H9 (cell line): ENCODE data around the gene IGF2R. TPM values are rescaled to one million over a fixed set of nuclear protein-coding genes. Genes with fewer than 3 reads are reported as not detected.

Experiments
- DNase-seq: peaks from one replicate; pipeline ENCODE4 v3.0.0-alpha.2; 2017
- H2AFZ ChIP-seq: one replicate; pipeline ENCODE4 v1.6.1; 2013; ENCODE audit warnings: mild to moderate bottlenecking, low read length, control low read depth, moderate library complexity
- H2AK5ac ChIP-seq: 2 replicates; pipeline ENCODE4 v1.6.1; 2013; ENCODE audit warnings: low read length, control low read depth, mixed read lengths; ENCODE audit not compliant: insufficient read length
- H2BK120ac ChIP-seq: one replicate; pipeline ENCODE4 v1.6.1; 2013; ENCODE audit warnings: low read depth, mild to moderate bottlenecking, low read length, control low read depth, inconsistent platforms; ENCODE audit not compliant: poor library complexity, severe bottlenecking
- H2BK12ac ChIP-seq: 2 replicates; pipeline ENCODE4 v1.6.1; 2013; ENCODE audit warnings: low read length, control low read depth, mixed read lengths, low read depth; ENCODE audit not compliant: insufficient read length
- H2BK15ac ChIP-seq: 2 replicates; pipeline ENCODE4 v1.6.1; 2013; ENCODE audit warnings: low read depth, low read length, control low read depth
- H2BK20ac ChIP-seq: one replicate; pipeline ENCODE4 v1.6.1; 2013; ENCODE audit warnings: low read depth, mild to moderate bottlenecking, low read length, control low read depth, inconsistent platforms; ENCODE audit not compliant: poor library complexity, severe bottlenecking
- H2BK5ac ChIP-seq: 2 replicates; pipeline ENCODE4 v1.6.1; 2013; ENCODE audit warnings: low read length, control low read depth, mixed read lengths; ENCODE audit not compliant: insufficient read length
- H3K14ac ChIP-seq: 2 replicates; pipeline ENCODE4 v1.6.1; 2013; ENCODE audit warnings: low read length, control low read depth; ENCODE audit not compliant: insufficient read depth
- H3K18ac ChIP-seq: 2 replicates; pipeline ENCODE4 v1.6.1; 2013; ENCODE audit warnings: low read depth, mild to moderate bottlenecking, mixed read lengths, low read length, control low read depth; ENCODE audit not compliant: insufficient read length
- H3K23ac ChIP-seq: 2 replicates; pipeline ENCODE4 v1.6.1; 2013; ENCODE audit warnings: low read length, control low read depth, mixed read lengths, low read depth; ENCODE audit not compliant: insufficient read length
- H3K23me2 ChIP-seq: 2 replicates; pipeline ENCODE4 v1.6.1; 2013; ENCODE audit warnings: low read depth, mild to moderate bottlenecking, mixed read lengths, low read length, control low read depth; ENCODE audit not compliant: insufficient read length, poor library complexity, severe bottlenecking
- H3K27ac ChIP-seq: 2 replicates; pipeline ENCODE4 v1.5.1; 2013; ENCODE audit warnings: low read length, control low read depth, mixed read lengths, low read depth; ENCODE audit not compliant: insufficient read length
- H3K27me3 ChIP-seq: 2 replicates; pipeline ENCODE4 v1.6.1; 2013; ENCODE audit warnings: low read length, control low read depth, inconsistent platforms; ENCODE audit not compliant: insufficient read depth
- H3K4ac ChIP-seq: 2 replicates; pipeline ENCODE4 v1.6.1; 2013; ENCODE audit warnings: low read depth, mild to moderate bottlenecking, control low read depth, inconsistent platforms, low read length, moderate library complexity
- H3K4me1 ChIP-seq: 2 replicates; pipeline ENCODE4 v1.6.1; 2013; ENCODE audit warnings: low read length, control low read depth, inconsistent platforms; ENCODE audit not compliant: insufficient read depth
- H3K4me2 ChIP-seq: 2 replicates; pipeline ENCODE4 v1.6.1; 2013; ENCODE audit warnings: low read length, control low read depth, mixed read lengths; ENCODE audit not compliant: insufficient read length, insufficient read depth
- H3K56ac ChIP-seq: 2 replicates; pipeline ENCODE4 v1.6.1; 2013; ENCODE audit warnings: low read depth, mild to moderate bottlenecking, mixed read lengths, low read length, control low read depth; ENCODE audit not compliant: insufficient read length
- H3K79me1 ChIP-seq: 2 replicates; pipeline ENCODE4 v1.6.1; 2013; ENCODE audit warnings: low read depth, mild to moderate bottlenecking, moderate library complexity, low read length, control low read depth, inconsistent platforms; ENCODE audit not compliant: insufficient read depth, poor library complexity, severe bottlenecking
- H3K79me2 ChIP-seq: 2 replicates; pipeline ENCODE4 v1.6.1; 2013; ENCODE audit warnings: low read length, control low read depth, inconsistent platforms; ENCODE audit not compliant: insufficient read depth
- H3K9ac ChIP-seq: 2 replicates; pipeline ENCODE4 v1.6.1; 2013; ENCODE audit warnings: low read length, control low read depth, mixed read lengths; ENCODE audit not compliant: insufficient read length; ENCODE audit errors: extremely low read depth
- H3K9me3 ChIP-seq: one replicate; pipeline ENCODE4 v1.6.1; 2013; ENCODE audit warnings: low read depth, low read length, inconsistent platforms; ENCODE audit not compliant: control insufficient read depth
- H3T11ph ChIP-seq: one replicate; pipeline ENCODE4 v1.6.1; 2013; ENCODE audit warnings: mild to moderate bottlenecking, low read length, control low read depth, inconsistent platforms
- H4K20me1 ChIP-seq: one replicate; pipeline ENCODE4 v1.6.1; 2013; ENCODE audit not compliant: control insufficient read depth, insufficient read length, insufficient read depth
- H4K5ac ChIP-seq: 2 replicates; pipeline ENCODE4 v1.6.1; 2013; ENCODE audit warnings: low read depth, mild to moderate bottlenecking, mixed read lengths, low read length, control low read depth; ENCODE audit not compliant: insufficient read length
- H4K8ac ChIP-seq: replicated peaks from 2 replicates; pipeline ENCODE4 v1.6.1; 2013; ENCODE audit warnings: low read length, control low read depth, mixed read lengths, low read depth; ENCODE audit not compliant: insufficient read length
- H4K91ac ChIP-seq: 2 replicates; pipeline ENCODE4 v1.6.1; 2013; ENCODE audit warnings: low read depth, mild to moderate bottlenecking, moderate library complexity, mixed read lengths, low read length, control low read depth; ENCODE audit not compliant: insufficient read length
- H3K27ac Mint-ChIP-seq, 3 experiments: 2 replicates in 2 of 3; 3 replicates in 1 of 3; pipeline ENCODE4 v1.8.0; 2020 to 2021; ENCODE audit warnings: mixed read lengths in 3 of 3, mild to moderate bottlenecking in 1 of 3, moderate library complexity in 1 of 3
- H3K27me3 Mint-ChIP-seq: 2 replicates; pipeline ENCODE4 v1.8.0; 2021; ENCODE audit warnings: low read depth, mild to moderate bottlenecking, moderate library complexity, mixed read lengths
- H3K36me3 Mint-ChIP-seq, 3 experiments: 2 replicates in 2 of 3; 3 replicates in 1 of 3; pipeline ENCODE4 v1.8.0; 2020 to 2021; ENCODE audit warnings: low read depth in 3 of 3, mixed read lengths in 3 of 3; ENCODE audit not compliant: insufficient read depth in 1 of 3
- H3K4me1 Mint-ChIP-seq, 2 experiments: 2 replicates each; pipeline ENCODE4 v1.8.0; 2020; ENCODE audit warnings: mixed read lengths in 2 of 2
- H3K4me3 Mint-ChIP-seq, 2 experiments: 2 replicates in 1 of 2; 3 replicates in 1 of 2; pipeline ENCODE4 v1.8.0; 2020 to 2021; ENCODE audit warnings: mild to moderate bottlenecking in 2 of 2, mixed read lengths in 2 of 2, moderate library complexity in 1 of 2
- H3K9me3 Mint-ChIP-seq, 2 experiments: 2 replicates in 1 of 2; 3 replicates in 1 of 2; pipeline ENCODE4 v1.8.0; 2020; ENCODE audit warnings: mild to moderate bottlenecking in 2 of 2, mixed read lengths in 2 of 2, moderate library complexity in 1 of 2
- WGBS: extraction: QIAGEN DNeasy Blood & Tissue Kit; methylation state at CpG from one replicate; pipeline ENCODE4 v1.1.7; 2013; ENCODE audit warnings: missing lambda C conversion rate, low lambda C conversion rate, mixed read lengths; ENCODE audit not compliant: insufficient read length; ENCODE audit errors: extremely low coverage; 5-methylcytosine and 5-hydroxymethylcytosine counted together
- total RNA-seq: library from RNA; stranded (reverse); gene quantifications from 2 replicates; pipeline ENCODE4 v1.2.1, GENCODE V29; 2021
- TF ChIP-seq, protein P1 (sequence below): fragments of 200-600 bp; sonication (generic); conservative IDR thresholded peaks from 3 replicates; pipeline ENCODE4 v1.8.0; 2021; ENCODE audit warnings: antibody characterized with exemption, mild to moderate bottlenecking

IGF2R gene
- total RNA-seq, 1 experiment from 2014 or later, result 66.7 TPM

DNA sequence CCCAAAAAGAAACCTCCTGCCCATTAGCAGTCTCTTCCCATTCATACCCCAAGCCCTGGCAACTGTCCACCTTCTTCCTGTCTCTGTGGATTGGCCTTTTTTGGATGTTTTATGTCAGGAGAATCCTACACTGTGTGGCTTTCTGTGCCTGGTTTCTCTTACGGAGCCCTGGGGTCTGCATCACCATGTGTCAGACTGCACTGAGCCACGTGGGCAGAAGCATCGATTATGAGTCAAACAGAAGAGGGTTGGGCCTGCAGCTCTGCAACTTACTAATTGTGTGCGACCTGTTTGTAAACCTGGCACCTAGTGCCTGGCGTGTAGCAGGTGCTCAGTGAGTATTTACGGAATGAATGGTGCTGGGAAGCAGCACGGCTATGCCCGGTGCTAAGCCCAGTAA is 62.6 kb downstream of the IGF2R start:
- H3K79me2 ChIP-seq, result no peaks in the 10 kb centered on the region
- no peaks in the 10 kb centered on the region for H3K27me3 ChIP-seq
- no peak overlapping the region for H4K8ac ChIP-seq
- no peaks in the 10 kb centered on the region for H3K4me1 ChIP-seq
- Mint-ChIP-seq H3K27me3 (no peaks in the 10 kb centered on the region), H3K4me1 (peaks cover 0 to 8% of the 10 kb centered on the region in 2 experiments; a peak in 2 of 4 replicates), H3K4me3 (no peak overlapping the region), H3K36me3 (peaks cover 43 to 91% (median 87%) of the 10 kb centered on the region in 3 experiments; a peak in 6 of 7 replicates), H3K27ac (no peak overlapping the region; a peak in 1 of 7 replicates), H3K9me3 (no peaks in the 10 kb centered on the region)
- no peak overlapping the region for H3K14ac ChIP-seq
- TF ChIP-seq, protein P1, sequence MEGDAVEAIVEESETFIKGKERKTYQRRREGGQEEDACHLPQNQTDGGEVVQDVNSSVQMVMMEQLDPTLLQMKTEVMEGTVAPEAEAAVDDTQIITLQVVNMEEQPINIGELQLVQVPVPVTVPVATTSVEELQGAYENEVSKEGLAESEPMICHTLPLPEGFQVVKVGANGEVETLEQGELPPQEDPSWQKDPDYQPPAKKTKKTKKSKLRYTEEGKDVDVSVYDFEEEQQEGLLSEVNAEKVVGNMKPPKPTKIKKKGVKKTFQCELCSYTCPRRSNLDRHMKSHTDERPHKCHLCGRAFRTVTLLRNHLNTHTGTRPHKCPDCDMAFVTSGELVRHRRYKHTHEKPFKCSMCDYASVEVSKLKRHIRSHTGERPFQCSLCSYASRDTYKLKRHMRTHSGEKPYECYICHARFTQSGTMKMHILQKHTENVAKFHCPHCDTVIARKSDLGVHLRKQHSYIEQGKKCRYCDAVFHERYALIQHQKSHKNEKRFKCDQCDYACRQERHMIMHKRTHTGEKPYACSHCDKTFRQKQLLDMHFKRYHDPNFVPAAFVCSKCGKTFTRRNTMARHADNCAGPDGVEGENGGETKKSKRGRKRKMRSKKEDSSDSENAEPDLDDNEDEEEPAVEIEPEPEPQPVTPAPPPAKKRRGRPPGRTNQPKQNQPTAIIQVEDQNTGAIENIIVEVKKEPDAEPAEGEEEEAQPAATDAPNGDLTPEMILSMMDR, result no peak
- no peaks in the 10 kb centered on the region for H3K23me2 ChIP-seq
- no peaks in the 10 kb centered on the region for H3K9me3 ChIP-seq
- no peak overlapping the region for H3K23ac ChIP-seq
- no peak overlapping the region for H3K4me2 ChIP-seq
- no CpG with 5 or more reads among the region's 8 CpGs for WGBS
- no peak overlapping the region for H2AFZ ChIP-seq
- no peaks in the 10 kb centered on the region for H3K79me1 ChIP-seq
- no peak overlapping the region for H3K9ac ChIP-seq
- no peak overlapping the region for H3K18ac ChIP-seq
- H4K20me1 ChIP-seq, result no peaks in the 10 kb centered on the region
- no peak overlapping the region for H4K5ac ChIP-seq
- DNase-seq, result no peak
- H3K27ac ChIP-seq, result no peak overlapping the region
- no peak overlapping the region for H4K91ac ChIP-seq
- H2AK5ac ChIP-seq, result no peak overlapping the region
- H3K56ac ChIP-seq, result no peak overlapping the region
- H2BK5ac ChIP-seq, result no peak overlapping the region
- no peak overlapping the region for H2BK12ac ChIP-seq
- H2BK120ac ChIP-seq, result no peak overlapping the region
- no peak overlapping the region for H2BK20ac ChIP-seq
- no peak overlapping the region for H3T11ph ChIP-seq
- H2BK15ac ChIP-seq, result no peak overlapping the region
- H3K4ac ChIP-seq, result no peak overlapping the region
